ENCODE measurements around the gene UBL7.

The UBL7 gene

DNA sequence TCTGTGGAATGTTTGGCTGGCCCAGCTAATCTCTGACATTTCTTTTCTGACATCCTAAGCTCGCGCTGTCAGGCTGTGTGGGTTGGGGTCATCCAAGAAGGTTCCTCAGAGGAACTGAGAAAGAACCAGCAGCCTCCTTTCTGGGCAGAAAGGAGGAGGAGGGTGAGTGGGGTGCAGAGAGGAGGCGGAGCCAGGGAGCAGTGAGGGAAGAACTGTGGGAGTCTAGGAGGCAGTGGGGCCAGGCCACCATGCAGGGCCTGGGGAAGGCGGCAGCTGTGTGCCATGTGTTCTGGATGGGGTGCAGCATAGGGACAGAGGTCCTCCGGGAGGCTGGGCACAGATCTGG, 32.5 kb downstream of the UBL7 start:
- TF ChIP-seq, protein P1, sequence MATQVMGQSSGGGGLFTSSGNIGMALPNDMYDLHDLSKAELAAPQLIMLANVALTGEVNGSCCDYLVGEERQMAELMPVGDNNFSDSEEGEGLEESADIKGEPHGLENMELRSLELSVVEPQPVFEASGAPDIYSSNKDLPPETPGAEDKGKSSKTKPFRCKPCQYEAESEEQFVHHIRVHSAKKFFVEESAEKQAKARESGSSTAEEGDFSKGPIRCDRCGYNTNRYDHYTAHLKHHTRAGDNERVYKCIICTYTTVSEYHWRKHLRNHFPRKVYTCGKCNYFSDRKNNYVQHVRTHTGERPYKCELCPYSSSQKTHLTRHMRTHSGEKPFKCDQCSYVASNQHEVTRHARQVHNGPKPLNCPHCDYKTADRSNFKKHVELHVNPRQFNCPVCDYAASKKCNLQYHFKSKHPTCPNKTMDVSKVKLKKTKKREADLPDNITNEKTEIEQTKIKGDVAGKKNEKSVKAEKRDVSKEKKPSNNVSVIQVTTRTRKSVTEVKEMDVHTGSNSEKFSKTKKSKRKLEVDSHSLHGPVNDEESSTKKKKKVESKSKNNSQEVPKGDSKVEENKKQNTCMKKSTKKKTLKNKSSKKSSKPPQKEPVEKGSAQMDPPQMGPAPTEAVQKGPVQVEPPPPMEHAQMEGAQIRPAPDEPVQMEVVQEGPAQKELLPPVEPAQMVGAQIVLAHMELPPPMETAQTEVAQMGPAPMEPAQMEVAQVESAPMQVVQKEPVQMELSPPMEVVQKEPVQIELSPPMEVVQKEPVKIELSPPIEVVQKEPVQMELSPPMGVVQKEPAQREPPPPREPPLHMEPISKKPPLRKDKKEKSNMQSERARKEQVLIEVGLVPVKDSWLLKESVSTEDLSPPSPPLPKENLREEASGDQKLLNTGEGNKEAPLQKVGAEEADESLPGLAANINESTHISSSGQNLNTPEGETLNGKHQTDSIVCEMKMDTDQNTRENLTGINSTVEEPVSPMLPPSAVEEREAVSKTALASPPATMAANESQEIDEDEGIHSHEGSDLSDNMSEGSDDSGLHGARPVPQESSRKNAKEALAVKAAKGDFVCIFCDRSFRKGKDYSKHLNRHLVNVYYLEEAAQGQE (IDR thresholded peaks at IDR 0.05; ENCODE audit: insufficient read depth in 1 of 2, low read depth in 2 of 2, low read length in 2 of 2) = no peak
- TF ChIP-seq POLR2AphosphoS5 (IDR thresholded peaks at IDR 0.05; ENCODE audit: low read depth, low read length) (no peak), TAF1 (IDR thresholded peaks at IDR 0.05; ENCODE audit: borderline replicate concordance, insufficient read depth, low read length) (no peak), FOXP2 (optimal IDR thresholded peaks at IDR 0.05; ENCODE audit: borderline replicate concordance, extremely low read depth, extremely low read length, insufficient read depth) (no peak), SIN3A (IDR thresholded peaks at IDR 0.05; ENCODE audit: borderline replicate concordance, insufficient read depth, low read length) (no peak)

DNA sequence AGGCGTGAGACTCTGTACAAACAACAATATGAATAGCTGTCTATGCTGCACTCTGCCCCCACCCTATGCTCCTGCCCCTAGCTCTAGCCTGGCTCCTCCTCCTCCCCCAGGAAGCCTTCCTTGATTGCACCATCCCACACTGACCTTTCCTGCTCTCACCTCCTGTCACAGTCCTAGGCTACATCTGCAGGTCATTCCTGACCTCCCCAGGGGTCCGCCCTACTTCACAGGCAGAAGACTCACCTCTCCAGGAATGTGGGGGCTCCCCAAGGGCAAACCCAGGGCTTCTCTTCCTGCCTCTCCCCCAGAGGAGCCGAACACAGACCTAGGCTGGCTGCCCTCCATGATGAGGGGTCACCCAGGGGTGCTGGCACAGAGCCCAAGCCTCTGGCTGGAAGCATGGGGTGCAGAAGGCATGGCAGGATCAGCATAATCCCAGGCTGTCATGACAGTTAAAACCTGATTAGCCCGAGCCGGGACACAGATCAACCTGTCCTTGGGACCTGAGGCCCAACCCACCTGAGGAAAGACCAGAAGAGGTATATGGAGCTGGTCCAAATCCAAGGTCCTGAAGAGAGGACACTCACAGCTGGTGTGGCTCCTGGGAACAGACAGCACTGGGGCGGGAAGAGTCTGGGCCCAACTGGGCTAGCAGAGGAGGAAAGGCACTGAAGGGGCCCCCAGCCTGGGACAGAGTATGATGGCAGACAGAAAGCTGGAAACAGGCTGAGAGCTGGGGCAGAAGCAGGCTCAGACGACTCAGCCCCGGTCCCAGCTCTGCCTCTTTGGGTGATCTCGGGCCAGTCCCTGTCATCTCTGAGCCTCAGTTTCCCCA, 33.1 kb downstream of the UBL7 start:
- TF ChIP-seq SIN3A (IDR thresholded peaks at IDR 0.05; ENCODE audit: borderline replicate concordance, insufficient read depth, low read length) (no peak), TAF1 (IDR thresholded peaks at IDR 0.05; ENCODE audit: borderline replicate concordance, insufficient read depth, low read length) (no peak), POLR2AphosphoS5 (IDR thresholded peaks at IDR 0.05; ENCODE audit: low read depth, low read length) (no peak), FOXP2 (optimal IDR thresholded peaks at IDR 0.05; ENCODE audit: borderline replicate concordance, extremely low read depth, extremely low read length, insufficient read depth) (no peak)
- TF ChIP-seq, protein P1 (IDR thresholded peaks at IDR 0.05; ENCODE audit: insufficient read depth in 1 of 2, low read depth in 2 of 2, low read length in 2 of 2) = no peak

DNA sequence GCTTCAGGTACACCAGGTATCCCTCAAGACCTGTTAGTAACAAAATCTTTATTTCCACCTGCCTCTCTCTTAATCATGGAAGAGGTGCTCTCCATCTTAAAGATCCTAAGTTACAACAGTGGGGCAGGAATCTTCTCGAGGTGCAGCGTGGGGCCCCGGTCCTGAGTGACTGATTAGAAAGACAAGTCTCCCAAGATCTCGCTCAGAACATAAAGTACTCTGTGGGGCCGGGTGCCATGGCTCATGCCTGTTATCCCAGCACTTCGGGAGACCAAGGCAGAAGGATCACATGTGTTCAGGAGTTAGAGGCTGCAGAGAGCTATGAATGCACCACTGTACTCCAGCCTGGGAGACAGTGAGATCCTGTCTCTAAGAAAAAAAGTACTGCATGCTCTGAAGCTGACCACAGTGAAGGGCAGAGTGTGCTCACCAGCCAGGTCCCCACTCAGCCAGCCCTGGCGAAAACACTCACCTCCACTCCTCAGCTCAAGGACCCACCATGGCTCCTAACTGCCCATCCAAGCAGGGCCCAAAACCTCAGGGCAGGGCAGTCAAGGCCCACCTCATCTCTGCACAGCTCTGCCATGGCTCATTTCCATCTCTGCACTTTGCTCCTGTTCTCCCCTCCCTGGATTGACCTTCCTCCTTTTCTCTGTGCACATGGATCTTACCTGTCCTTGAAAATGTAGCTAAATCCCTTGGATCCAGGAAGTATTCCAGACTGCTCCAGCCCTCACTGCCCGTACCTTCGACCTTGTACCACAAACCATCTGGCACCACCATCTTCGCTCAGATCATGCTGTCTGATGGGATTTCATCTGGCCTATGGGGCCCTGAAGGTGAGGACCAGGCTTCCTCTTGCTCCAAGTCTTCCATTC, 34.3 kb downstream of the UBL7 start:
- TF ChIP-seq POLR2AphosphoS5 (IDR thresholded peaks at IDR 0.05; ENCODE audit: low read depth, low read length) (no peak), SIN3A (IDR thresholded peaks at IDR 0.05; ENCODE audit: borderline replicate concordance, insufficient read depth, low read length) (no peak), TAF1 (IDR thresholded peaks at IDR 0.05; ENCODE audit: borderline replicate concordance, insufficient read depth, low read length) (no peak), FOXP2 (optimal IDR thresholded peaks at IDR 0.05; ENCODE audit: borderline replicate concordance, extremely low read depth, extremely low read length, insufficient read depth) (no peak)
- TF ChIP-seq, protein P1 (IDR thresholded peaks at IDR 0.05; ENCODE audit: insufficient read depth in 1 of 2, low read depth in 2 of 2, low read length in 2 of 2) = no peak

DNA sequence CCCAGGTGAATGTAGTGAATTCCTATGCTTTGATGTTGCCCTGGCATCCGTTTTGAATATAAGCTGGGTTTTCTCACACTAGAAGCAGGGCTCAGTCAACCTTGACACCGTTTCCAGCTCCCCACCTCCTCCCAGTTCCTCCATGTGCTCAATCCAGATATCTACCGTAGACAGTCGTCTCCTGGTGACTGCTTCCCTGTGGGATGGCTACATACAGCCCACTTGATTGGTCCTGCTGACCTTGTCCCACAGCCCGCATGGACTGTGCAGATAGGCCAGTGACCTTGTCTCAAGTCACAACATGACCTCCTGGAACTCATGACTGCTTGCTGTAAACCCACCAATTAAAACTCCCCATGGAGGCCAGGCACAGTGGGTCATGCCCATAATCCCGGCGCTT, 35.3 kb downstream of the UBL7 start:
- TF ChIP-seq POLR2AphosphoS5 (IDR thresholded peaks at IDR 0.05; ENCODE audit: low read depth, low read length) (no peak), TAF1 (IDR thresholded peaks at IDR 0.05; ENCODE audit: borderline replicate concordance, insufficient read depth, low read length) (no peak), FOXP2 (optimal IDR thresholded peaks at IDR 0.05; ENCODE audit: borderline replicate concordance, extremely low read depth, extremely low read length, insufficient read depth) (no peak), SIN3A (IDR thresholded peaks at IDR 0.05; ENCODE audit: borderline replicate concordance, insufficient read depth, low read length) (no peak)
- TF ChIP-seq, protein P1 (IDR thresholded peaks at IDR 0.05; ENCODE audit: insufficient read depth in 1 of 2, low read depth in 2 of 2, low read length in 2 of 2) = no peak
